CD14-positive monocyte (primary cell): ENCODE measurements around the gene MPV17L. TPM values are rescaled to one million over a fixed set of nuclear protein-coding genes. Genes with fewer than 3 reads are reported as not detected.
"Not testable (repeated sequence)": the region's sequence is repeated elsewhere in the genome, so short reads cannot be mapped to it uniquely, and the experiment has no call there.

Experiments used
- DNase-seq, 3 donors: peaks; one replicate each; pipeline ENCODE4 v3.0.0-alpha.2; 2011 to 2022
- H2AFZ ChIP-seq: 2 replicates; pipeline ENCODE4 v1.6.0; 2012; ENCODE audit warnings: mild to moderate bottlenecking, low read depth, low read length, inconsistent platforms; ENCODE audit not compliant: insufficient read depth, poor library complexity, severe bottlenecking
- H3K27ac ChIP-seq, 2 donors: 1 replicate in 1 of 2; 2 replicates in 1 of 2; pipeline ENCODE4 v1.5.1; 2012 to 2013; ENCODE audit warnings: low read length in 2 of 2, control low read depth in 1 of 2, inconsistent platforms in 1 of 2, low read depth in 1 of 2, mild to moderate bottlenecking in 1 of 2
- H3K27me3 ChIP-seq, 2 donors: one replicate each; pipeline versions ENCODE4 v1.6.0 to v1.6.1; 2011 to 2013; ENCODE audit warnings: low read length in 2 of 2; ENCODE audit not compliant: control insufficient read depth in 2 of 2, insufficient read depth in 2 of 2
- H3K36me3 ChIP-seq, 2 donors: replicated peaks in 1 of 2; 1 replicate in 1 of 2; 2 replicates in 1 of 2; pipeline versions ENCODE4 v1.5.1 to v1.6.1; 2012 to 2013; ENCODE audit warnings: low read length in 2 of 2, control low read depth in 1 of 2, inconsistent platforms in 1 of 2, mild to moderate bottlenecking in 1 of 2; ENCODE audit not compliant: insufficient read depth in 2 of 2, control insufficient read depth in 1 of 2
- H3K4me1 ChIP-seq, 2 donors: 1 replicate in 1 of 2; 2 replicates in 1 of 2; pipeline versions ENCODE4 v1.5.1 to v1.6.1; 2012 to 2013; ENCODE audit warnings: low read length in 2 of 2, control low read depth in 1 of 2, inconsistent platforms in 1 of 2, mild to moderate bottlenecking in 1 of 2, moderate library complexity in 1 of 2; ENCODE audit not compliant: insufficient read depth in 2 of 2, control insufficient read depth in 1 of 2
- H3K4me2 ChIP-seq: replicated peaks from 2 replicates; pipeline ENCODE3; 2012; ENCODE audit warnings: low read length, moderate library complexity, mild to moderate bottlenecking; ENCODE audit not compliant: poor library complexity, severe bottlenecking; ENCODE audit errors: extremely low read depth
- H3K4me3 ChIP-seq, 3 experiments: fragments of 200-600 bp in 1 of 3; sonication (generic) in 1 of 3; replicated peaks in 1 of 3; 1 replicate in 2 of 3; 2 replicates in 1 of 3; pipeline ENCODE4 v1.5.1; 2011 to 2013; ENCODE audit warnings: low read length in 3 of 3, mild to moderate bottlenecking in 3 of 3, control low read depth in 2 of 3, low read depth in 2 of 3, inconsistent platforms in 1 of 3, moderate library complexity in 1 of 3
- H3K79me2 ChIP-seq: 2 replicates; pipeline ENCODE4 v1.6.0; 2012; ENCODE audit warnings: mild to moderate bottlenecking, control low read depth, inconsistent platforms, low read length, moderate library complexity; ENCODE audit not compliant: insufficient read depth
- H3K9ac ChIP-seq: 2 replicates; pipeline ENCODE4 v1.6.0; 2017; ENCODE audit warnings: low read length, mild to moderate bottlenecking; ENCODE audit not compliant: insufficient read depth, poor library complexity, severe bottlenecking
- H3K9me3 ChIP-seq, 2 donors: replicated peaks in 1 of 2; 1 replicate in 1 of 2; 2 replicates in 1 of 2; pipeline versions ENCODE4 v1.5.1 to v1.6.1; 2012 to 2013; ENCODE audit warnings: low read length in 2 of 2, control low read depth in 1 of 2; ENCODE audit not compliant: control insufficient read depth in 1 of 2, insufficient read depth in 1 of 2
- H4K20me1 ChIP-seq: 2 replicates; pipeline ENCODE4 v1.6.0; 2012; ENCODE audit warnings: mild to moderate bottlenecking, low read length, control low read depth, moderate library complexity; ENCODE audit not compliant: insufficient read depth
- H3K27ac Mint-ChIP-seq, 7 donors: one replicate each; pipeline ENCODE4 v1.8.0; 2020; ENCODE audit warnings: mild to moderate bottlenecking in 7 of 7, mixed read lengths in 7 of 7, moderate library complexity in 6 of 7, inconsistent platforms in 2 of 7
- H3K27me3 Mint-ChIP-seq, 3 donors: one replicate each; pipeline ENCODE4 v1.8.0; 2021 to 2022; ENCODE audit warnings: low read depth in 3 of 3, mild to moderate bottlenecking in 3 of 3, mixed read lengths in 3 of 3, moderate library complexity in 3 of 3, inconsistent platforms in 1 of 3
- H3K36me3 Mint-ChIP-seq, 2 donors: one replicate each; pipeline ENCODE4 v1.8.0; 2020; ENCODE audit warnings: mixed read lengths in 2 of 2, inconsistent platforms in 1 of 2, mild to moderate bottlenecking in 1 of 2
- H3K4me1 Mint-ChIP-seq: one replicate; pipeline ENCODE4 v1.8.0; 2020; ENCODE audit warnings: mild to moderate bottlenecking, mixed read lengths
- H3K4me3 Mint-ChIP-seq, 2 donors: one replicate each; pipeline ENCODE4 v1.8.0; 2020; ENCODE audit warnings: mild to moderate bottlenecking in 2 of 2, mixed read lengths in 2 of 2, moderate library complexity in 1 of 2
- H3K9me3 Mint-ChIP-seq, 7 donors: one replicate each; pipeline ENCODE4 v1.8.0; 2020 to 2022; ENCODE audit warnings: mixed read lengths in 7 of 7, mild to moderate bottlenecking in 6 of 7, moderate library complexity in 6 of 7, inconsistent platforms in 2 of 7
- WGBS: methylation state at CpG from one replicate; pipeline ENCODE4 v1.1.5; 2013; ENCODE audit warnings: missing lambda C conversion rate; ENCODE audit not compliant: insufficient coverage; 5-methylcytosine and 5-hydroxymethylcytosine counted together
- intact Hi-C, 2 donors: fragments of 100-400 bp; cut with micrococcal nuclease; formaldehyde crosslinking; loops; one replicate each; pipeline versions ENCODE4 v1.15.0 to v1.15.1; 2023
- polyA plus RNA-seq, 3 donors: library from polyadenylated mRNA; depleted of rRNA in 1 of 3; unstranded in 2 of 3; stranded (reverse) in 1 of 3; fragments of 300-500 nt in 2 of 3; fragments of >200 nt in 1 of 3; fragmentation: Illumina TruSeq in 2 of 3; gene quantifications; 1 replicate in 2 of 3; 2 replicates in 1 of 3; pipeline ENCODE4 v1.2.3, GENCODE V29; 2012 to 2021
- TF ChIP-seq, protein P1 (sequence below): fragments of 200-600 bp; IDR thresholded peaks from one replicate; pipeline ENCODE4 v1.8.0; 2022; ENCODE audit warnings: antibody characterized with exemption, mild to moderate bottlenecking

Gene MPV17L
- polyA plus RNA-seq, 3 donors: 0.13 to 0.58 TPM; not detected in 1

DNA sequence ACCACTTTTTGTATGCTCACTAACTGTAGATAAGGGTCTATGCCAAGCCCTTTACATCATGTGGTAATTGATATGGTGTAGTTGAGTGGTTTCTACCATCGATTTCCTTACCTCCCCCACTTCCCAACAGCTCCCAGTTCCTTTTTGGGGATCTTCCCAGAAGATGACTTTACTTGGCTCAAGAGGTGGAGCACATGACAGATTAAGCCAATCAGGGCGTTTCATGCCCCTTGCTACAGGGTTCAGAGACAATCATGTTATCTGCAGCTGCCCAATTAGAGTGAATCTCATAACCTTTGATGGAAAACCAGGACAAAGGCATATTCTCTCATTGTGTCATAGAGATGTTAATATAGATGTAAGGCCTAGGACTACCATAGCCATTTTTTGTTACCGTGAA, 22.7 kb downstream of the MPV17L start:
- Histone ChIP-seq H3K9me3 (no peaks in the 10 kb centered on the region), H4K20me1 (no peaks in the 10 kb centered on the region), H2AFZ (no peak overlapping the region), H3K4me3 (no peak overlapping the region), H3K27me3 (no peaks in the 10 kb centered on the region), H3K9ac (no peak overlapping the region), H3K79me2 (no peaks in the 10 kb centered on the region), H3K4me1 (no peaks in the 10 kb centered on the region), H3K4me2 (no peak overlapping the region), H3K36me3 (no peaks in the 10 kb centered on the region), H3K27ac (no peak overlapping the region)
- WGBS: 100% methylated on average over 1 of the region's 3 CpGs
- H3K4me1 Mint-ChIP-seq: no peaks in the 10 kb centered on the region
- H3K27me3 Mint-ChIP-seq: peaks cover 2 to 11% (median 2%) of the 10 kb centered on the region in 3 donors
- intact Hi-C loops: no loop called here
- no peak overlapping the region for H3K27ac Mint-ChIP-seq
- H3K9me3 Mint-ChIP-seq: peaks cover 0 to 2% (median 0%) of the 10 kb centered on the region in 7 donors
- TF ChIP-seq, protein P1, sequence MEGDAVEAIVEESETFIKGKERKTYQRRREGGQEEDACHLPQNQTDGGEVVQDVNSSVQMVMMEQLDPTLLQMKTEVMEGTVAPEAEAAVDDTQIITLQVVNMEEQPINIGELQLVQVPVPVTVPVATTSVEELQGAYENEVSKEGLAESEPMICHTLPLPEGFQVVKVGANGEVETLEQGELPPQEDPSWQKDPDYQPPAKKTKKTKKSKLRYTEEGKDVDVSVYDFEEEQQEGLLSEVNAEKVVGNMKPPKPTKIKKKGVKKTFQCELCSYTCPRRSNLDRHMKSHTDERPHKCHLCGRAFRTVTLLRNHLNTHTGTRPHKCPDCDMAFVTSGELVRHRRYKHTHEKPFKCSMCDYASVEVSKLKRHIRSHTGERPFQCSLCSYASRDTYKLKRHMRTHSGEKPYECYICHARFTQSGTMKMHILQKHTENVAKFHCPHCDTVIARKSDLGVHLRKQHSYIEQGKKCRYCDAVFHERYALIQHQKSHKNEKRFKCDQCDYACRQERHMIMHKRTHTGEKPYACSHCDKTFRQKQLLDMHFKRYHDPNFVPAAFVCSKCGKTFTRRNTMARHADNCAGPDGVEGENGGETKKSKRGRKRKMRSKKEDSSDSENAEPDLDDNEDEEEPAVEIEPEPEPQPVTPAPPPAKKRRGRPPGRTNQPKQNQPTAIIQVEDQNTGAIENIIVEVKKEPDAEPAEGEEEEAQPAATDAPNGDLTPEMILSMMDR: no peak
- DNase-seq: no peak
- H3K36me3 Mint-ChIP-seq: no peaks in the 10 kb centered on the region
- H3K4me3 Mint-ChIP-seq: no peak overlapping the region

DNA sequence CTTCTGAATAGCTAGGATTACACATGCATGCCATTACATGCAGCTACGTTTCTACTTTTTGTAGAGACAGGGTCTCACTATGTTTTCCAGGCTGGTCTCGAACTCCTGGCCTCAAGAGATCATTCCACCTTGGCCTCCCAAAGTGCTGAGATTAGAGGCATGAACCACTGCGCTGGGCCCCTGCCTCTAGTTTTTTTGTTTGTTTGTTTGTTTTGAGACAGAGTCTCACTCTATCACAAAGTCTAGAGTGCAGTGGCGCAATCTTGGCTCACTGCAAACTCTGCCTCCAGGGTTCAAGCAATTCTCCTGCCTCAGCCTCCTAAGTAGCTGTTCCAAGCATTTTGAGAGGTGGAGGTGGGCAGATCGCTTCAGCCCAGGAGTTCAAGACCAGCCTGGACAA, 26.1 kb downstream of the MPV17L start:
- intact Hi-C loops: loop anchor here in 1 of 2 donors (10.0 kb wide), 1 partner anchor 283 kb away; no protein-coding TSS in a partner anchor
- DNase-seq: not testable (repeated sequence)
- peaks cover 0 to 15% (median 3%) of the 10 kb centered on the region in 3 donors for H3K27me3 Mint-ChIP-seq

More for the DNA sequence above, 26.1 kb downstream of the MPV17L start:
- not testable (repeated sequence) for H3K4me2 ChIP-seq, H3K4me1 ChIP-seq, H3K36me3 ChIP-seq, H3K4me3 Mint-ChIP-seq, H3K4me1 Mint-ChIP-seq, H3K9me3 Mint-ChIP-seq, H2AFZ ChIP-seq, H3K9me3 ChIP-seq, H3K27ac ChIP-seq, H3K27ac Mint-ChIP-seq, H3K79me2 ChIP-seq, H4K20me1 ChIP-seq, H3K27me3 ChIP-seq, H3K36me3 Mint-ChIP-seq, H3K4me3 ChIP-seq, H3K9ac ChIP-seq
- 94% methylated on average over 3 of the region's 5 CpGs for WGBS
